Right atrium auricular region (tissue), 2 donors: ENCODE results near the gene PTPN1. TPM values are rescaled to one million over a fixed set of nuclear protein-coding genes. Genes with fewer than 3 reads are reported as not detected.
A peak's percentile ranks its signal among the peaks of the same experiment; 100 is the strongest.

Experiments
- DNase-seq: peaks from one replicate; pipeline ENCODE4 v3.0.0-alpha.2; 2019; ENCODE audit warnings: low spot score
- H3K27ac ChIP-seq, 2 donors: fragments of 200-600 bp; sonication (generic); 1 replicate in 1 of 2; 2 replicates in 1 of 2; pipeline ENCODE4 v1.5.1; 2016 to 2019
- H3K27me3 ChIP-seq, 2 donors: fragments of 200-600 bp; sonication (generic); one replicate each; pipeline versions ENCODE4 v1.5.1 to v1.6.0; 2017 to 2019
- H3K36me3 ChIP-seq: fragments of 200-600 bp; sonication (generic); one replicate; pipeline ENCODE4 v1.5.1; 2016
- H3K4me1 ChIP-seq, 2 donors: fragments of 200-600 bp; sonication (generic); one replicate each; pipeline versions ENCODE4 v1.5.1 to v1.6.0; 2017 to 2019
- H3K4me3 ChIP-seq, 2 donors: fragments of 200-600 bp; sonication (generic); 1 replicate in 1 of 2; 2 replicates in 1 of 2; pipeline ENCODE4 v1.5.1; 2017 to 2019; ENCODE audit warnings: mild to moderate bottlenecking in 1 of 2, moderate library complexity in 1 of 2
- H3K9me3 ChIP-seq, 2 donors: fragments of 200-600 bp; sonication (generic); one replicate each; pipeline ENCODE4 v1.5.1; 2019
- total RNA-seq, 2 donors: library from RNA; depleted of rRNA; stranded (reverse); fragments of >200 nt; gene quantifications; one replicate each; pipeline ENCODE4 v1.1.0, GENCODE V29; 2016
- TF ChIP-seq, protein P1 (sequence below), 2 donors: fragments of 200-600 bp; sonication (generic); IDR thresholded peaks; one replicate each; pipeline ENCODE4 v1.5.1; 2019; ENCODE audit warnings: antibody characterized with exemption in 2 of 2

Gene PTPN1
- total RNA-seq, 2 donors from 2014 or later: 28.1 to 38.7 TPM

DNA sequence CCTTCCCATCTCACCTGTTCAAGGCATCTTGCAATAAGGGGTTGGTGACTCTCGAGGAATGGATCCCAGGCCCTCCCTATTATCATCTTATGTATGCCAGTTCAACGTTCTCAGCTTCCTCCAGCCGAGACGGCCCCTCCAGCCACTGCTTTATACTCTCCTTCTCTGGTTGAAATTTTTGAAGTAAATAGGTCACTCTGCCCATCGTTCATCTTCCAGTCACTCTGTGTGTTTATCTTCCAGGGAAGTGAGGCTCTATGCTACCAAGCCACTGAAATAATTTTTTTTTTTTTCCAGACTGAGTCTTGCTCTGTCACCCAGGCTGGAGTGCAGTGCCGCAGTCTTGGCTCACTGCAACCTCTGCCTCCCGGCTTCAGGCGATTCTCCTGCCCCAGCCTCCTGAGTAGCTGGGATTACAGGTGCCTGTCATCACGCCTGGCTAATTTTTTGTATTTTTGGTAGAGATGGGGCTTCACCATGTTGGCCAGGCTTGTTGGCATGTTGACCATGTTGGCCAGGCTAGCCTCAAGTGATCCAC lies 17.0 kb downstream of the PTPN1 start:
- no peaks in the 10 kb centered on the region for H3K27me3 ChIP-seq
- no peaks in the 10 kb centered on the region for H3K36me3 ChIP-seq
- no peaks in the 10 kb centered on the region for H3K9me3 ChIP-seq
- no peak overlapping the region for H3K4me3 ChIP-seq
- TF ChIP-seq, protein P1, sequence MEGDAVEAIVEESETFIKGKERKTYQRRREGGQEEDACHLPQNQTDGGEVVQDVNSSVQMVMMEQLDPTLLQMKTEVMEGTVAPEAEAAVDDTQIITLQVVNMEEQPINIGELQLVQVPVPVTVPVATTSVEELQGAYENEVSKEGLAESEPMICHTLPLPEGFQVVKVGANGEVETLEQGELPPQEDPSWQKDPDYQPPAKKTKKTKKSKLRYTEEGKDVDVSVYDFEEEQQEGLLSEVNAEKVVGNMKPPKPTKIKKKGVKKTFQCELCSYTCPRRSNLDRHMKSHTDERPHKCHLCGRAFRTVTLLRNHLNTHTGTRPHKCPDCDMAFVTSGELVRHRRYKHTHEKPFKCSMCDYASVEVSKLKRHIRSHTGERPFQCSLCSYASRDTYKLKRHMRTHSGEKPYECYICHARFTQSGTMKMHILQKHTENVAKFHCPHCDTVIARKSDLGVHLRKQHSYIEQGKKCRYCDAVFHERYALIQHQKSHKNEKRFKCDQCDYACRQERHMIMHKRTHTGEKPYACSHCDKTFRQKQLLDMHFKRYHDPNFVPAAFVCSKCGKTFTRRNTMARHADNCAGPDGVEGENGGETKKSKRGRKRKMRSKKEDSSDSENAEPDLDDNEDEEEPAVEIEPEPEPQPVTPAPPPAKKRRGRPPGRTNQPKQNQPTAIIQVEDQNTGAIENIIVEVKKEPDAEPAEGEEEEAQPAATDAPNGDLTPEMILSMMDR (IDR thresholded peaks at IDR 0.05): no peak
- DNase-seq: no peak
- peaks cover 0 to 63% of the 10 kb centered on the region in 2 donors for H3K4me1 ChIP-seq
- peak overlapping the region in 1 of 2 donors; percentile 24 for H3K27ac ChIP-seq

DNA sequence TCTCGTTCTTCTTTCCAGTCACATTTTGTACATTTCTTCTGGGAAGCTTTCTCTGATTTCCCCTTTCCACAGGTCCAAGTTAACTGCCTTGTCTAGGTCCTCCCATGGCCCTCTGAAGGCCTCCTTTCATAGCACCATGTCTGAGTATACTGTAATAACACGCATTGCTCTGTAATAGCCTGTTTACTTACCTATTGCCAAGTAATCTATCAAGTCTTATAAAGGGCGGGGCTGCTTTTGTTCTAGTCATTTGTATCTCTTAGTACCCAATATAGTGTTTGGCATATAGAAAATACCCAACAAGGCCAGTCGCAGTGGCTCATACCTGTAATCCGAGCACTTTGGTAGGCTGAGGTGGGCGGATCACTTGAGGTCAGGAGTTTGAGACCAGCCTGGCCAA lies 17.9 kb downstream of the PTPN1 start:
- Histone ChIP-seq H3K27ac (no peak overlapping the region), H3K36me3 (no peaks in the 10 kb centered on the region), H3K4me3 (no peak overlapping the region), H3K4me1 (peaks cover 0 to 53% of the 10 kb centered on the region in 2 donors), H3K27me3 (no peaks in the 10 kb centered on the region), H3K9me3 (no peaks in the 10 kb centered on the region)
- no peak for DNase-seq
- TF ChIP-seq, protein P1 (IDR thresholded peaks at IDR 0.05): no peak

DNA sequence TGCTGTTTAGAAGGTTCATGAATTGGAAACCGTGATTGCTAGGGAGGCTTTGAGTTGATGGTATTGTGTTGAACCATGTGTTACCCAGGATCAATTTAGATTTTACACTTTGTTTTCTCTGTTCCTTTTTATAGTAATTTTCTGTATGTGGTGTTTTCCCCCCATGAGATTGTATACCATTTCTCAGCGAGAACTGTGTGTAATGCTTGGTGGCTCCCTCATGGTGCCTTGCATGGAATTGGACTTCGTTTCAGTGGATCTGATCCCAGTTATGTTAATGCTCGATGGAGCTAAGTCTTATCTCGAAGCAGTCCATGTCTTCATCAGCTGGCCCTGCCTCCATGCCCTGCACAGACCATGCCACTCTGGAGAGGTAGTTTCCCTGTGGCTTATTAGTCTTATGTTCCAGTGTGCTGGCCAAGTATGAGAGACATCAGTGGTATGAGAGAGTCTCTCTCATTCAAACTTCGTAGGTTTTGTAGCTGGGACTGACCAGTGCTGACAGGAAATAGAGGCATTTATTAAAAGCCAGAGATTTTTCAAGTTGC lies 18.7 kb downstream of the PTPN1 start:
- peak overlapping the region in 1 of 2 donors; percentile 16 for H3K27ac ChIP-seq
- DNase-seq: no peak
- H3K4me1 ChIP-seq: peaks cover 0 to 46% of the 10 kb centered on the region in 2 donors
- TF ChIP-seq, protein P1 (IDR thresholded peaks at IDR 0.05): no peak
- no peaks in the 10 kb centered on the region for H3K27me3 ChIP-seq
- H3K4me3 ChIP-seq: no peak overlapping the region
- H3K36me3 ChIP-seq: no peaks in the 10 kb centered on the region
- no peaks in the 10 kb centered on the region for H3K9me3 ChIP-seq

DNA sequence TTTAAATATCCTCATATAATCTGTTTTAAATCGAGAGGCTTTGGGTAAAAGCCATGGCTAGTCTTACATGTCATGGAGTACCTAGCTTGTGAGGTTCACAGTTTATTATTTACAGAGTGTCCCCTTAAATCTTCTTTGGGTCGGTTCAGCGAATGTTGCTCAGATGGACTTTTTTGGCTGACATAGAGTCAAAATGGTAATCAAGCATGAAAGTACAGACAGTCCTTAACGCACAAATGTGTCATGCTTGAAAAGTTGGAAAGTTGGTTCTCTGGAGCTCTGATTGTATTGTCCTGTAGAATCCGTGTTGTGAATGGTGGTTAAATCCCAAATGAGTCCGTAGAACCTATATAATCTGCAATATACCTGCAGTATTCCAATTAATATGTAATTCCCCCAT lies 22.0 kb downstream of the PTPN1 start:
- no peak overlapping the region for H3K27ac ChIP-seq
- no peaks in the 10 kb centered on the region for H3K36me3 ChIP-seq
- no peak for DNase-seq
- peaks cover 0 to 24% of the 10 kb centered on the region in 2 donors for H3K4me1 ChIP-seq
- H3K9me3 ChIP-seq: no peaks in the 10 kb centered on the region
- no peak overlapping the region for H3K4me3 ChIP-seq
- no peaks in the 10 kb centered on the region for H3K27me3 ChIP-seq
- TF ChIP-seq, protein P1 (IDR thresholded peaks at IDR 0.05): no peak

DNA sequence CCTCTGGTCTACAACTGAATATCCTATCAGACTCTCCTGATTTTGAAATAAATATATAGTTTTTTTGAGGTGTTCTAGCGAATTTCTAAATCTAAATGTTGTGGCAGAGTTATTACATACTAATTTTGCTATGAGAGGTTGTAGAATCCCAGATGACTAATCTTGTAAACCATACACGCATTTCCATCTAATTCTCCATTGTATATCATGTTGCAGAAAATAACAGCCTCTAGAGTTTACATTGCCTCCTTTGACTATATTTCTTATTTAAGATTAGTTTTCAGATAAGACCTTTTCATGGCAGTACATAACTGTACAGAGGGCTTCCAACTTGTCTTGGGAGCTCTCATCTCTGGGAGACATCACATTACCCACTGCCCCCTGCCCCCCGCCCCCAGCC lies 22.9 kb downstream of the PTPN1 start:
- no peaks in the 10 kb centered on the region for H3K9me3 ChIP-seq
- no peaks in the 10 kb centered on the region for H3K36me3 ChIP-seq
- H3K4me3 ChIP-seq: no peak overlapping the region
- no peaks in the 10 kb centered on the region for H3K27me3 ChIP-seq
- TF ChIP-seq, protein P1 (IDR thresholded peaks at IDR 0.05): no peak
- H3K27ac ChIP-seq: no peak overlapping the region
- no peak for DNase-seq
- H3K4me1 ChIP-seq: peaks cover 0 to 20% of the 10 kb centered on the region in 2 donors

DNA sequence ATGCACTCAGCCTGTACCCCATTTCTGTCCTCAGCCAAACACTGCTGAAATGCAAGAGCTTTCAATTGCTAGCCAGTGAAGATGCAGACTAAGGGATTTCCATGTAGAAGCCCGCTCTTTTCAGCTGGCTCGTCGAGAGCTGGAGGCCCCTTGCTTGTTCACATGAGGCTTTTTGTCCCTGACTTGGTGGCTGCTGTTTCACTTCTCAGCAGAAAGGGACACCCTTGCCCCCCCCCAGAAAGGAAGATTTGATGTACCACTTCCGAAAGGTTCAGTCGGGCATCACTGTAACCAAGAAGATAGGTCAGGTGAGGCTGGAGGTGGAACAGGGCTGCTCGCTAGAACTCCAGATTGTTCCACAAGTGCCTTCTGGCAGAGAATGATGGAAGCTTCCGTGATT lies 23.3 kb downstream of the PTPN1 start:
- H3K27ac ChIP-seq: no peak overlapping the region
- no peaks in the 10 kb centered on the region for H3K9me3 ChIP-seq
- H3K4me3 ChIP-seq: no peak overlapping the region
- H3K27me3 ChIP-seq: no peaks in the 10 kb centered on the region
- DNase-seq: no peak
- TF ChIP-seq, protein P1 (IDR thresholded peaks at IDR 0.05): no peak
- no peaks in the 10 kb centered on the region for H3K36me3 ChIP-seq
- H3K4me1 ChIP-seq: peaks cover 0 to 17% of the 10 kb centered on the region in 2 donors
